ENCODE results near the gene RNF5.

RNF5 gene

GRCh38 chr6:32152769-32153563 is 25.2 kb upstream of the RNF5 start:
- no peak for DNase-seq

- peak; percentile 77 for DNase-seq
Observed at GRCh38 chr6:32153564-32154513, 24.4 kb upstream of the RNF5 start, which contains the start of gene PPT2. TSS of gene PPT2 (plus strand) at chr6:32154141. CDS start at chr6:32154595, 454 bp downstream.

- DNase-seq, result peak; percentile 77
Observed at GRCh38 chr6:32154514-32155161, 23.6 kb upstream of the RNF5 start.

- DNase-seq, result no peak
Observed at GRCh38 chr6:32156891-32157290, 21.3 kb upstream of the RNF5 start.

DNA sequence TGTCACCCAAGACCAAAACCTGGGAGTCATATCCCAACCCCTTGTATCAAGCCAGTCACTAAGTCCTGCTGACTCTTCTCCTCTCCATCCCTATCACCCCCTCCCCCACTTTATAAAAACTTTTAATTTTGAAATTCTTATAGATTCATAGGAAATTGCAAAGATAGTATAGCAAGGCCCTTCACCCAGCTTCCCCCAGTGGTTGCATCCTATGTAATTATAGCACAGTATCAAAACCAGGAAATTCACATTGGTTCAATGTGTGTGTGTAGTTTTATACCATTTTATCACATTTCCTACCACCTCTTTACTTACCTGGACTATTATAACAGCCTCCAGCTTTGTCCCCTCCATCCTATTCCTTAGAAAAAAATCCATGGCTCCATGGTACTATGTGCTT is 20.2 kb upstream of the RNF5 start:
- no peak for DNase-seq

- DNase-seq, result no peak
Observed at GRCh38 chr6:32163559-32164258, 14.5 kb upstream of the RNF5 start.

DNA sequence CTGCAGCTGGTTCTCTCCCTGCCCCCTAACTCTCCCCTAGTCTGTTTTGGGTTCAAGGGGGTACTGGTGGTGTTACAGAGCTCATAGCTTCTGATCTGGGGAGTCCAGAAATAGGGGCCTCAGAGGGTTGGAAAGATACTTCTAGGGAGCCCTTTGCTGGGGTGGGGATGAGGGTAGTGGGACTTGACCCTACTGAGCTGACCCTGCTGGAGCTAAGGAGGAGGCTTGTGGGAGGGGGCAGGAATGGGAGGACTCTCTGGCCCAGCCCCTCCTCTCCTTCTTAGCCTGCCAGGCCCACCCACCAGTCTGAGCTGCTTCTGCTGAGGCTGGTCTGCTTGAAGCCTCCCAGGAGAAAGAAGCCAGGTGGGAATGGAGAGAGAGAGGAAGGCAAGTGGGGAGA is 13.9 kb upstream of the RNF5 start, which contains the start of gene EGFL8:
TSS of gene EGFL8 (plus strand) at position 301 of the 400 bp plus-strand sequence. CDS start 1,571 bp downstream, outside the sequence.
- no peak for DNase-seq

GRCh38 chr6:32166411-32167061 is 11.7 kb upstream of the RNF5 start:
- no peak for DNase-seq

DNA sequence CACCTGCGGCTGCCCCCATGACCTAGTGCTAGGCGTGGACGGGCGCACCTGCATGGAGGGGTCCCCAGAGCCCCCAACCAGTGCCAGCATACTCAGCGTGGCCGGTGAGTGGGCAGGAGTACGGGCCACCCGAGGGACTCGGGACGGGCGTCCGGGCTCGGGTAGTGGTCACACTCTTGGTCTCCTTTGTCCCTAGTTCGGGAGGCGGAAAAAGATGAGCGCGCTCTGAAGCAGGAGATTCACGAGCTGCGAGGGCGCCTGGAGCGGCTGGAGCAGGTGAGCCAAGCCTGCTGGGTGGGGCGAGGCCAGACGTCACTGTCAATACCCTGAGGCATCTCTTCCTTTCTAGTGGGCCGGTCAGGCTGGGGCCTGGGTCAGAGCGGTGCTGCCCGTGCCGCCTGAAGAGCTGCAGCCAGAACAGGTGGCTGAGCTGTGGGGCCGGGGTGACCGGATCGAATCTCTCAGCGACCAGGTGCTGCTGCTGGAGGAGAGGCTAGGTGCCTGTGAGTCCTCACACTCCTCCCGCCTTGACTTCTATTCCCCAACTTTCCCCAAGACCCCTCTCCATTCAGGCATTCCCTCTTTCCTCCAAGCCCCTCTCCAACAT is 10.9 kb upstream of the RNF5 start:
- DNase-seq, result no peak

- no peak for DNase-seq
Observed at GRCh38 chr6:32167761-32168262, 10.4 kb upstream of the RNF5 start.

GRCh38 chr6:32168350-32168749 is 9.9 kb upstream of the RNF5 start:
- DNase-seq, result no peak

DNA sequence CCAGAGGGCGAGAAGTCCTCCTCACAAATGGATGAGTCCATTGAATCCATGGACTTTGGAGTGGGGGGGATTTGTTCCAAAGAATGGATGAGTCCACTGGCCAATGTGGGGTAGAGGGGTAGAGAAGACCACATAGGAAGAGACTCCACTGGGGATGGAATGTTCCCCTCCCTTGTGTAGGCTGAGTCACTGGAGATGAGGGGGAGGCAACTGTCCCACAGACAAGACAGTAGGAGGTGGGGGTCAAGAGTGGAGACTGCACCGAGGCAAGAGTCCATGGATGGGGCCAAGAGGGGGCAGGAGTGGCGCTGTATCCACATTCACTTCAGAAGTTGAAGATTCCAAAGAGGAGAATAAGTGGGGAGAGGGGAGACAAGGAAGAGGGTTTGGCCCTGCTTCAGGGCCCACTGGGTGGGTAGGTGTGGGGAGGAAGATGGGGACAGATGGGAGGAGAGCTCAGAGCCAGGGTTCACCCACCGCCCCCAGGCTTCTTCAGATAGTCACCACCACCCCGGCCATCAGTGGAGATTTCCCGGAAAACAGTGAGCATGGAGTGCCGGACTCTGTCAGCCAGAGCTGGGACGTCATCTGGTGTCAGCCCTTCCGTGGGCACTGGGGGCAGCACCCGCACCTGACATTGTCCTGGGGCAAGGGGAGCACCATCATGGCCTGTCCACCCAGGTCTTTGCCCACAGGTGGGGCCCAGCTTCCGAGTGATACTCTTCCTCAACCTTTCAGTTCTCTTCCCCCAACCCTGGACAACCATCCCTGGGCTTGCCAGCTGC is 9.2 kb upstream of the RNF5 start:
- DNase-seq, result no peak

DNA sequence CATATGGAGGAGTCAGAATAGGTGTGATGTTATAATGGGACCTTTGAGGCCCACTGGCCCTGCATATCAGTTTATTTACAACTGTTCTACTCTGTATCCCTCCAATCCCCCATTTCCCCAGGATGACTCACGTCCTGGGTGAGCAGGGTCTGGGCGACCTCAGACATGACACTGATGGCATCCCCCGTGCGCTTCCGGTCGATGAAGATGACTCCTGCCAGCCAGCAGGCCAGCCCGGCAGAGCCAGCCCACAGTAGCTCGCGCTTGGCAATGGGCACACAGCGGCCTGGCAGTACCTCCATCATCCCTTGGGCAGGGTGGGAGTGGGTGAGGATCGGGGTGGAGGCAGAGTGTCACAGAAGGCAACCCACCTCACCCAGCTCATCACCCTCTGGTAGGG is 7.9 kb upstream of the RNF5 start:
- DNase-seq, result no peak

- DNase-seq, result no peak
Observed at GRCh38 chr6:32171234-32171633, 7.0 kb upstream of the RNF5 start.

- DNase-seq, result no peak
Observed at GRCh38 chr6:32173051-32173727, 5.0 kb upstream of the RNF5 start.

GRCh38 chr6:32174416-32174815 is 3.8 kb upstream of the RNF5 start:
- DNase-seq, result no peak

DNA sequence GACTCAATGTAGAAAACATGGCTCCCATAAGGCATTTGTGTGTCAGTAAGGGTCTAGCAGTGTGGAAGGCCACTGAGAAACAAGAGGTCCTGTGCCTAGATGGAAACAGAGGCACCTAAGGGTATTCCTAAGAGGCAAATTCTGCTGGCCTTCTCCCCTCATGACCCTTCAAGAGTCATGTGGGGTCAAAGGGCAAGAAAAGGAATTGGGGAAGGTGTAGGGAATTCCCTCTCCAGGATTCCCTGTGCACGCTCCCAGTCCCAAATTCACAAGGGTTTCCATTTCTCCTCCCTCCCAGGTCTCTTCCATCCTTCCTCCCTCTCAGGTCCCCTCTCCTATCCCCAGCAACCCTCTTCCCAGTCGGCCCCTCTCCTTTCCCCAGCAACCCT is 2.9 kb upstream of the RNF5 start:
- DNase-seq, result no peak

DNA sequence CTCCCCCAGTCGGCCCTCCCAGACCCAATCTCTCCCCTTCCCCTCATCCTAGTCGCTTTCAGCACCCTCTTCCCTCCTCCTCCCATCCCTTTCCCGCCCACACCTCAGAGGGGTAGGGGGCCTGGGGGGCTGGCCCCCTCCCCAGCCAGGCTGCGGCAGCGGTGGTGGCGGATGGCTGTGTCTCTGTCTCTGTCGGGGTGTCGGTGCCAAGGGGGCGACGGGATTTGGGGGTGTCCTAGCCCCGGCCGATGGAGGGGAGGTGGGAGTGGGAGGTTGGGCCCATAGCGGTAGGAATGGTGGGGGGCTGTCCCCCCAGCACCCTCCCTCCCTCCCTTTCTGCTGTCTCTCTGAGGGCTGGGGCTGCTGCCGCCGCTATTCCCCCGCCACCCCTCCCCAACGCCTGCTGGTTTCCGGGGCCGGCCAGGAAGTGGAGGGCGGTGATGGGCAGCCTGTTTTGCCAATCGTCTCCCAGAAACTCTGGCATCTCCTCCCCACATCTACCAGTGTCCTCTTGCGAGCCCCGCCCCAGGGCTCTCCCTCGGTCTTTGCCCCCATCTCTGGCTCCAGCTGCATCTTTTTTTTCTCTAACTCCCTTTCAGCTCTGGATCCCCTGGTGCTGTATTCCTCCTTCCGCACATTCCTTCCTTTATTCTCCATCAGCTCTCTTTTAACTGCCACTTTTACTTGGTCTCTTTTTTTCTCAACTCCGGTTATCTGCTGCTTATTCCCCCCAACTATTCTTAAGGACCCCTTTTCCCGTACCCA is 2.3 kb upstream of the RNF5 start, which contains the start of gene AGPAT1:
TSS of gene AGPAT1 (minus strand) at position 374 of the 765 bp plus-strand sequence. CDS start 4,588 bp downstream, outside the sequence.
- peak; percentile 97 for DNase-seq
